ENCODE measurements around the gene DACT2. TPM values are rescaled to one million over a fixed set of nuclear protein-coding genes. Genes with fewer than 3 reads are reported as not detected.

DACT2 gene
- total RNA-seq (2021; ENCODE audit: unreplicated experiment), result not detected
- polyA plus RNA-seq (2012), result not detected in 2 replicates
- not detected for Bru-seq, nascent RNA
- BruChase-seq, experiment 1, labeled RNA remaining after a 6-hour chase, result not detected
- BruChase-seq, experiment 2, labeled RNA remaining after a 2-hour chase, result not detected
- long read RNA-seq, result 0 reads

- H3K9me3 ChIP-seq (ENCODE audit: control insufficient read depth in 1 of 2, insufficient read depth in 1 of 2, low read depth in 1 of 2, low read length in 2 of 2), result no peaks in the 10 kb centered on the region
- no TSS peak for BruUV-seq (replicated peaks)
- no peaks in the 10 kb centered on the region for H3K4me1 ChIP-seq (ENCODE audit: control insufficient read depth in 1 of 2, insufficient read depth in 2 of 2, low read length in 2 of 2)
- no peak for TF ChIP-seq MAX (IDR thresholded peaks at IDR 0.05)
- no peak for TF ChIP-seq TCF7L2 (IDR thresholded peaks at IDR 0.05; ENCODE audit: borderline replicate concordance, extremely low read depth, insufficient read depth, insufficient read length)
- no peak for TF ChIP-seq ZFX (IDR thresholded peaks at IDR 0.05)
- no peak for TF ChIP-seq ATF3 (IDR thresholded peaks at IDR 0.05)
- no peak for TF ChIP-seq EZH2phosphoT487 (IDR thresholded peaks at IDR 0.05; ENCODE audit: borderline replicate concordance)
- TF ChIP-seq REST (IDR thresholded peaks at IDR 0.05; ENCODE audit: low read depth), result no peak
- no peak for TF ChIP-seq RAD21 (IDR thresholded peaks at IDR 0.05; ENCODE audit: low read depth)
- no peak for TF ChIP-seq CBX3 (IDR thresholded peaks at IDR 0.05; ENCODE audit: low read depth)
- no peak for TF ChIP-seq JUND (IDR thresholded peaks at IDR 0.05)
- intact Hi-C loops (cut with micrococcal nuclease), result no loop called here
- POLR2A ChIA-PET, result no interaction called here
- 0 out of 2 replicates have a peak, but pooled peaks cover 4% of the 10 kb centered on the region for H3K27me3 ChIP-seq (ENCODE audit: insufficient read depth, low read length)
- H3K9ac ChIP-seq (ENCODE audit: low read length), result no peak within 1 kb of the TSS
- ATAC-seq (no peak), DNase-seq (ENCODE audit: low read depth, low spot score) (no peak)
- no peak within 1 kb of the TSS for H3K4me2 ChIP-seq (ENCODE audit: low read length)
- no peaks in the 10 kb centered on the region for H4K20me1 ChIP-seq (ENCODE audit: insufficient read depth)
- no peaks in the 10 kb centered on the region for H3K9me2 ChIP-seq (ENCODE audit: insufficient read depth)
- no peak within 1 kb of the TSS for H3K27ac ChIP-seq (ENCODE audit: low read depth, low read length)
- H2AFZ ChIP-seq (ENCODE audit: low read depth, low read length, poor library complexity, severe bottlenecking), result no peak within 1 kb of the TSS
- CTCF ChIA-PET, result no interaction called here
- RAD21 ChIA-PET (ENCODE audit: low non-redundant PET in 1 of 2, low total read pairs in 2 of 2, uncharacterized antibody in 2 of 2, unreplicated experiment in 2 of 2), result no interaction called here
- H3K4me3 ChIP-seq (replicated peaks in 1 of 2; ENCODE audit: low read depth in 1 of 2, low read length in 2 of 2), result no peak within 1 kb of the TSS
- H3K36me3 ChIP-seq (ENCODE audit: control insufficient read depth in 1 of 2, insufficient read depth in 2 of 2, low read length in 2 of 2), result no peaks in the 10 kb centered on the region
- no peaks in the 10 kb centered on the region for H3K79me2 ChIP-seq (ENCODE audit: insufficient read depth, low read length)
These were observed at the start of gene DACT2 for GRCh38 chr6:168319279-168320111. Gene DACT2, minus strand, starts transcription at chr6:168319777. Its CDS starts 144 bp downstream, at chr6:168319633.

Measured in HCT116 (cell line).